ENCODE data around the gene SLFN12L. TPM values are rescaled to one million over a fixed set of nuclear protein-coding genes. Genes with fewer than 3 reads are reported as not detected.
A peak's percentile ranks its signal among the peaks of the same experiment; 100 is the strongest.

SLFN12L gene
- total RNA-seq, 4 donors from 2014 or later: 1.2 to 3.5 (median 1.6) TPM

DNA sequence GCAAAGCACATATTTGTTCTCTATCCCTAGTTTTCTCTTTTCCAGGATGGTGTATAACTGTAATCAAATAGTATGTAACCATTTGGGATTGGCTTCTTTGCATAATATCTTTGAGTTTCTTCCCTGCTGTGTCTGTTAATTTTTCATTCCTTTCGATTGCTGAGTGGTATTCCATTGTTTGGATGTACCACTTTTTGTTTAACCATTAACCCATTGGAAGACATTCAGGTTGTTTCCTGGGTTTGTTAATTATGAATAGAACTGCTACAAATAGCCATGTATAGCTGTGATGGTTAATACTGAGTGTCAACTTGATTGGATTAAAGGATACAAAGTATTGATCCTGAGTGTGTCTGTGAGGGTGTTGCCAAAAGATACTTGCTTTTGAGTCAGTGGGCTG, 84.3 kb downstream of the SLFN12L start:
- H3K9me3 ChIP-seq: no peaks in the 10 kb centered on the region
- TF ChIP-seq, protein P1, sequence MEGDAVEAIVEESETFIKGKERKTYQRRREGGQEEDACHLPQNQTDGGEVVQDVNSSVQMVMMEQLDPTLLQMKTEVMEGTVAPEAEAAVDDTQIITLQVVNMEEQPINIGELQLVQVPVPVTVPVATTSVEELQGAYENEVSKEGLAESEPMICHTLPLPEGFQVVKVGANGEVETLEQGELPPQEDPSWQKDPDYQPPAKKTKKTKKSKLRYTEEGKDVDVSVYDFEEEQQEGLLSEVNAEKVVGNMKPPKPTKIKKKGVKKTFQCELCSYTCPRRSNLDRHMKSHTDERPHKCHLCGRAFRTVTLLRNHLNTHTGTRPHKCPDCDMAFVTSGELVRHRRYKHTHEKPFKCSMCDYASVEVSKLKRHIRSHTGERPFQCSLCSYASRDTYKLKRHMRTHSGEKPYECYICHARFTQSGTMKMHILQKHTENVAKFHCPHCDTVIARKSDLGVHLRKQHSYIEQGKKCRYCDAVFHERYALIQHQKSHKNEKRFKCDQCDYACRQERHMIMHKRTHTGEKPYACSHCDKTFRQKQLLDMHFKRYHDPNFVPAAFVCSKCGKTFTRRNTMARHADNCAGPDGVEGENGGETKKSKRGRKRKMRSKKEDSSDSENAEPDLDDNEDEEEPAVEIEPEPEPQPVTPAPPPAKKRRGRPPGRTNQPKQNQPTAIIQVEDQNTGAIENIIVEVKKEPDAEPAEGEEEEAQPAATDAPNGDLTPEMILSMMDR (IDR thresholded peaks at IDR 0.05): no peak
- DNase-seq: no peak
- intact Hi-C loops (cut with DNase I): no loop called here
- H3K27me3 ChIP-seq: no peaks in the 10 kb centered on the region
- WGBS, 2 donors: 60 to 66% methylated on average over 1 of the region's 1 CpG
- no peaks in the 10 kb centered on the region for H3K36me3 ChIP-seq
- H3K4me1 ChIP-seq: peaks cover 6 to 7% of the 10 kb centered on the region in 2 donors
- no peak overlapping the region for H3K27ac ChIP-seq
- no peak overlapping the region for H3K4me3 ChIP-seq (replicated peaks in 1 of 3)

DNA sequence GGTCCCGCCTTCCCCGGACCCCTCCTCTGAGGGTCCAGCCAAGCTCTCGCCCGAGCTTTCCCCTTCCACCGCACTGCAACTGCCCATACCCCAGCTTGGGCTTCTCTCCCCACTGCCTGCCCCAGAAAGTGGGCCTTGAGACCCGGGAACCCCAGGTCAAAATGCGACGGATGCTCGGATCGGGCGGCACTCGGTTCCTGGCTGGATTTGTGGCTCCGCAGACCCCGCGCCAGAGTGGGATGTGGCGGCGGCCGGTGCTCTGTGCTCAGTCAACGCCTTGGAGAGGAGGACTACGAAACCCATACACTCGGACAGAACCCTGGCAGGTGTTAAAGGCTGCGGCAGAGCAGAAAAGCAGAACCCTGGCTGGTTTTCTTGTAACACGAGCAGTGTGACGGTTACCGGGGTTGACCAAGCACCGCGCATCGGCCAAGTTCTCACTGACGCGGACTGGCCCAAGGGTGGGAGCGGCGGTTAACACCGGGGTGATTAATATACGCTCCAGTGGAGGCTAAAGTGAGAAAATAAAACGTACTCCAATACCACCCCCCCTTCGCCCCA, 88.0 kb downstream of the SLFN12L start:
- H3K4me1 ChIP-seq: peaks cover 9 to 11% of the 10 kb centered on the region in 2 donors
- H3K36me3 ChIP-seq: no peaks in the 10 kb centered on the region
- no peaks in the 10 kb centered on the region for H3K27me3 ChIP-seq
- WGBS, 2 donors: 9 to 21% methylated on average over 30 to 36 of the region's 36 CpGs
- H3K4me3 ChIP-seq (replicated peaks in 1 of 3): peak overlapping the region in 2 of 3 donors; percentile 34 to 61
- DNase-seq: peak; percentile 47 to 62
- TF ChIP-seq, protein P1 (IDR thresholded peaks at IDR 0.05): no peak
- no peak for TF ChIP-seq POLR2A (IDR thresholded peaks at IDR 0.05)
- H3K27ac ChIP-seq: no peak overlapping the region
- intact Hi-C loops (cut with DNase I): no loop called here
- no peaks in the 10 kb centered on the region for H3K9me3 ChIP-seq

DNA sequence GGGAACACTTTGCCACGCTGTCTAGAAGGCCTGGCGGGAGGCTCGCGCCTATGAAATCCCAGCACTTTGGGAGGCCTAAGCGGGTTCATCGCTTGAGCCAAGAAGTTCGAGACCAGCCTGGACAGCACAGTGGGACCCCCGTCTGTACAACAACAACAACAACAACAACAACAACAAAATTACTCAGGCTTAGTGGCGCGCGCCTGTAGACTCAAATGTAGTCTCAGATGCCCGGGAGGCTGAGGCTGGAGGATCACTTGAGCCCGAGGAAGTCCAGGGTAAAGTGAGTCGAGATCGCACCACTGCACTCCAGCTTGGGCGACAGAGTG, 88.6 kb downstream of the SLFN12L start:
- Histone ChIP-seq H3K4me1 (peaks cover 9 to 11% of the 10 kb centered on the region in 2 donors), H3K9me3 (no peaks in the 10 kb centered on the region), H3K36me3 (no peaks in the 10 kb centered on the region), H3K27ac (peak overlapping the region in 1 of 3 donors; percentile 84), H3K4me3 (replicated peaks in 1 of 3) (peak overlapping the region in 2 of 3 donors; percentile 21 to 61), H3K27me3 (no peaks in the 10 kb centered on the region)
- intact Hi-C loops (cut with DNase I): no loop called here
- TF ChIP-seq POLR2A (IDR thresholded peaks at IDR 0.05): no peak
- TF ChIP-seq, protein P1 (IDR thresholded peaks at IDR 0.05): no peak
- 14 to 19% methylated on average over 14 to 15 of the region's 16 CpGs for WGBS, 2 donors
- no peak for DNase-seq

DNA sequence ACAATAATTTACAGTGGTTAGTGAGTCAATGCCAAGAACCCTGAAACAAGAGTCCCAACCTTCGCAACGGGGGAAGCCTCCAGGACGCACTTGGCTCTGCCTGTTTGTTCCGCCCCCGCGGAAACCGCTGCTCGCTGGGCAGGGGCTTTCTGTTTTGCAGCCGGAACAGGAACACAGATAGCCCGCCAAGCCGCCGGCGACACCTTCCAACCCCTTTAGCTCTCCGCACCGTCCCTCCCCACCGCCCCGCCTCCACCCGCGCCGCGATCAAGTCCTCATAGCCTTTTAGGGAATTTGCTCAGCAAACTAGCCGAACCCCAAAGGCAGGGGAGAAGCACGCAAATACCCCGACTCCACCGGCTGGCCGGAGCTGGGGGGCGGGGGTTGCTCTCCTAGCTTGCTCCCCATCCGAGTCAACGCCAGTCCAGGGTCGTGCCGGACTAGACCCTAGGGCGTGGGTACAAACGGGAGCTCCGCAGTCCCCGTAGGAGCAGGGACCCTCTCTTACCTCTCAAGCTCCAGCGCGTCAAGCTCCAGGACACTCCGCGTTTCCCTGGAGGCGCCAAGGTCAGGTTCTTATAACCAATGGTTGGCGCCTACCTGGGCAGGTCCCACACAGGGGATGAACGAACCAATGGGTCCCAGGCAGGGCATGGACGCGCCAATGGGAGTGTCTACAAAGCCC, 89.1 kb downstream of the SLFN12L start, which contains the start of gene SLFN13:
Gene SLFN13 (minus strand): TSS at position 553 of the 685 bp plus-strand sequence. CDS start 3,086 bp downstream, outside the sequence.
- TF ChIP-seq, protein P1 (IDR thresholded peaks at IDR 0.05): no peak
- TF ChIP-seq POLR2A (IDR thresholded peaks at IDR 0.05): peak in 1 of 2 donors; percentile 76
- Histone ChIP-seq H3K36me3 (no peaks in the 10 kb centered on the region), H3K27ac (peak within 1 kb of the TSS; percentile 46 to 84 (median 69)), H3K27me3 (no peaks in the 10 kb centered on the region), H3K4me1 (peaks cover 9 to 11% of the 10 kb centered on the region in 2 donors), H3K9me3 (no peaks in the 10 kb centered on the region), H3K4me3 (replicated peaks in 1 of 3) (peak within 1 kb of the TSS; percentile 21 to 68 (median 61))
- WGBS, 2 donors: 0% methylated on average over 17 to 32 of the region's 44 CpGs
- intact Hi-C loops (cut with DNase I): no loop called here
- DNase-seq: peak; percentile 91 to 95

DNA sequence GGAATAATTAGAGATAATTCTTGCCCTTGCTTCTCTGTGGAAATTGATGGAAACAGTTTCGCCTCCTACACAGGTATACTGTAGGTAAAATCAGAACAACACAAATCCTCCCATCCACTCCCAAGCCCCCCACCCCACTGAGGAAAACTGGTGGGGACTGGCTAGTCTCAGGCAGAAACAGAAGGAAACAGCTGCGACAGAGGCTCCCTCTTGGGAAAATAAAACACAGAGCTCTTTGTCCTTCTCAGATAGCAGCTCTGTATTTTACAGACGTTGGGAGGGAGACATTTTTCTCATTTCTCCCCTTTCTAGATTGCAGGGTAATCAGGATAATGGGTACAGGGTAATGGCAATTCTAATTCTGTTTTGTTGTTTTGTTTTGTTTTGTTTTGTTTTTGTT, 90.0 kb downstream of the SLFN12L start:
- Histone ChIP-seq H3K4me1 (peaks cover 9 to 11% of the 10 kb centered on the region in 2 donors), H3K36me3 (no peaks in the 10 kb centered on the region), H3K4me3 (replicated peaks in 1 of 3) (no peak overlapping the region), H3K27ac (peak overlapping the region in 1 of 3 donors; percentile 69), H3K9me3 (no peaks in the 10 kb centered on the region), H3K27me3 (no peaks in the 10 kb centered on the region)
- intact Hi-C loops (cut with DNase I): no loop called here
- 46 to 57% methylated on average over 3 of the region's 3 CpGs for WGBS, 2 donors
- TF ChIP-seq, protein P1 (IDR thresholded peaks at IDR 0.05): no peak
- no peak for TF ChIP-seq POLR2A (IDR thresholded peaks at IDR 0.05)
- DNase-seq: no peak
